GM12878 (cell line): Measurements from ENCODE around the gene P2RX7. TPM values are rescaled to one million over a fixed set of nuclear protein-coding genes. Genes with fewer than 3 reads are reported as not detected.

Experiments
- ATF7 ChIP-seq: fragments of 450-650 bp; IDR thresholded peaks from 2 replicates; pipeline ENCODE4 v1.6.1; 2016; ENCODE audit warnings: low read depth, mild to moderate bottlenecking
- BHLHE40 ChIP-seq, 2 experiments: fragments of 450-650 bp in 1 of 2; IDR thresholded peaks; 2 replicates each; pipeline ENCODE4 v1.6.1; 2011 to 2017; ENCODE audit warnings: low read depth in 2 of 2, borderline replicate concordance in 1 of 2, improper control_type of control experiment in 1 of 2, low read length in 1 of 2, mild to moderate bottlenecking in 1 of 2
- FOS ChIP-seq: IDR thresholded peaks from 3 replicates; pipeline ENCODE4 v1.6.1; 2011; ENCODE audit warnings: borderline replicate concordance; ENCODE audit not compliant: insufficient read length; ENCODE audit errors: extremely low read depth
- FOXM1 ChIP-seq: IDR thresholded peaks from 2 replicates; pipeline ENCODE4 v1.6.1; 2012; ENCODE audit warnings: low read depth, mild to moderate bottlenecking, inconsistent platforms, low read length, moderate library complexity
- GABPA ChIP-seq: IDR thresholded peaks from 2 replicates; pipeline ENCODE4 v1.6.1; 2014; ENCODE audit warnings: antibody characterized with exemption, low read depth, mild to moderate bottlenecking, inconsistent platforms
- JUNB ChIP-seq: IDR thresholded peaks from 2 replicates; pipeline ENCODE4 v1.6.1; 2016; ENCODE audit warnings: antibody characterized with exemption, mild to moderate bottlenecking
- MEF2A ChIP-seq: IDR thresholded peaks from 2 replicates; pipeline ENCODE4 v1.6.1; 2011; ENCODE audit warnings: low read depth, mild to moderate bottlenecking, low read length, moderate library complexity; ENCODE audit not compliant: insufficient read depth
- NFIC ChIP-seq: IDR thresholded peaks from 2 replicates; pipeline ENCODE4 v1.6.1; 2012; ENCODE audit warnings: low read depth, mild to moderate bottlenecking, inconsistent platforms, low read length, moderate library complexity
- NFYB ChIP-seq: IDR thresholded peaks from 2 replicates; pipeline ENCODE4 v1.6.1; 2011; ENCODE audit warnings: low read depth, mild to moderate bottlenecking, low read length, improper control_type of control experiment, moderate library complexity; ENCODE audit not compliant: insufficient read depth
- PML ChIP-seq: IDR thresholded peaks from 2 replicates; pipeline ENCODE4 v1.6.1; 2012; ENCODE audit warnings: low read length, inconsistent platforms
- RAD51 ChIP-seq: fragments of 450-650 bp; IDR thresholded peaks from 2 replicates; pipeline ENCODE4 v1.6.1; 2016; ENCODE audit warnings: moderate library complexity, mild to moderate bottlenecking, inconsistent platforms
- RB1 ChIP-seq: fragments of 450-650 bp; formaldehyde crosslinking; IDR thresholded peaks from 2 replicates; pipeline ENCODE4 v1.6.1; 2017; ENCODE audit warnings: mild to moderate bottlenecking, borderline replicate concordance
- RCOR1 ChIP-seq: conservative IDR thresholded peaks from 2 replicates; pipeline ENCODE4 v1.6.1; 2012; ENCODE audit warnings: low read depth, low read length, improper control_type of control experiment
- STAT3 ChIP-seq: IDR thresholded peaks from 2 replicates; pipeline ENCODE4 v1.6.1; 2011; ENCODE audit warnings: low read depth, low read length, improper control_type of control experiment
- ZNF274 ChIP-seq: IDR thresholded peaks from one replicate; pipeline ENCODE4 v1.8.0; 2011; ENCODE audit not compliant: insufficient read length, insufficient read depth
- polyA plus RNA-seq, 11 experiments: library from polyadenylated mRNA; depleted of rRNA in 4 of 11; unstranded in 6 of 11; stranded (reverse) in 5 of 11; fragments of >200 nt; fragmentation: Nextera tagmentation in 4 of 11; fragmentation: Illumina TruSeq in 1 of 11; extraction: Ambion mirVana in 4 of 11; extraction: Trizol in 1 of 11; gene quantifications; 1 replicate in 1 of 11; 2 replicates in 10 of 11; pipeline versions ENCODE4 v1.2.1 to v1.2.3, GENCODE V29; 2011 to 2016; ENCODE audit warnings: inconsistent platforms in 2 of 11, missing spikeins in 2 of 11, low read depth in 1 of 11
- total RNA-seq, 4 experiments: library from RNA; depleted of rRNA in 3 of 4; stranded (reverse); fragments of >200 nt in 3 of 4; fragmentation: Illumina TruSeq in 1 of 4; extraction: Trizol in 1 of 4; gene quantifications; 2 replicates each; pipeline versions ENCODE4 v1.2.1 to v1.2.3, GENCODE V29; 2013 to 2021
- TF ChIP-seq, protein P1 (sequence below): IDR thresholded peaks from 2 replicates; pipeline ENCODE4 v1.6.1; 2011; ENCODE audit warnings: low read depth, low read length, improper control_type of control experiment, borderline replicate concordance
- TF ChIP-seq, protein P2 (sequence below): fragments of 450-650 bp; IDR thresholded peaks from 2 replicates; pipeline ENCODE4 v1.6.1; 2014; ENCODE audit warnings: mild to moderate bottlenecking
- TF ChIP-seq, protein P3 (sequence below): fragments of 450-650 bp; IDR thresholded peaks from 2 replicates; pipeline ENCODE4 v1.6.1; 2016; ENCODE audit warnings: mild to moderate bottlenecking, moderate library complexity, borderline replicate concordance
- TF ChIP-seq, protein P4 (sequence below): fragments of 450-650 bp; IDR thresholded peaks from 2 replicates; pipeline ENCODE4 v1.6.1; 2017; ENCODE audit warnings: mild to moderate bottlenecking, moderate library complexity

Gene P2RX7
- total and polyA plus RNA-seq, 10 of the 15 experiments (the other 5 are each of a cell fraction or from before 2014, with no cell fraction given) = 0.74 to 2.6 (median 1.5) TPM

DNA sequence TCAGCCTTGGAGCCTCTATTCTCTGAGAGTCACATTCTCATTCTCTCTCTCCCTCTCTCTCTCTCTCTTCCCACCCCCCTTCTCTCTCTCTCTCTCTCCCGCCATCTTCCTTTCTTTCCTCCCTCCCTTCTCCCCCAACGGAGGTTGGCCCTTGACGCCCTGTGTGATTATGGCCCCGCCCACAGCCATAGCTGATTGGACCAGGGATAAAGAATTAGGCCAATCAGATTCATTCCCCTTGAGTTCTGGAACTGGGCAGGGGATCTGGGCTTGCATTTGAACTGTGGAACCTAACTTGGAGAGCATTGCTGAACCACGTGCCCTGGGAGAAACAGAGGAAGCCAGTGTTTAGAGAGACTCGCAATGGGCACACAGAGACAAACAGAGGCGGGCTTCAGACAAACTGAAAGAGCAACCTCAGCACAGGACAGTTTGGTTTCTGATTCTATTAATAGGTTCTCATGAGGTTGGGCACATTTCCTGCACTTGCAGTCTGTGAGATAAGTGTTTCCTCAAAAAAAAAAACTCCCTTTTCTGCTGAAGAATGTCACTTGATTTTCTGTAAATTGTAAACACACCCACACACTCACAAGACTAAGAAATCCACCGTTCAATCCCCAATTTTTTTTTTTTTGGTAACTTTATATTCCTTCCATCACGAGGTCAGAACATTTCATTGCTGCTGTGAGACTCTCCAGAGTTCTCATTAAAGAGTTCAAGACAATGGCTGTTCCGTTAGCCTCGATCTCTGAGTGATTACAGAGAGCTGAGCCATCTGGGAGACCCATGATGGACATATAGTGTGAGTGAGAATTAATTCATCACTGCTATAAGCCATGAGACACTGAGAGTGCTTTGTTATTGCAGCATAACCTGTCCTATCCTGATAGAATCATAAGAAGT is 3.5 kb upstream of the P2RX7 start (continued):
- TF ChIP-seq, protein P1, sequence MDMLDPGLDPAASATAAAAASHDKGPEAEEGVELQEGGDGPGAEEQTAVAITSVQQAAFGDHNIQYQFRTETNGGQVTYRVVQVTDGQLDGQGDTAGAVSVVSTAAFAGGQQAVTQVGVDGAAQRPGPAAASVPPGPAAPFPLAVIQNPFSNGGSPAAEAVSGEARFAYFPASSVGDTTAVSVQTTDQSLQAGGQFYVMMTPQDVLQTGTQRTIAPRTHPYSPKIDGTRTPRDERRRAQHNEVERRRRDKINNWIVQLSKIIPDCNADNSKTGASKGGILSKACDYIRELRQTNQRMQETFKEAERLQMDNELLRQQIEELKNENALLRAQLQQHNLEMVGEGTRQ = peak; percentile 67; the same call in 1 of the 2 replicates
- TF ChIP-seq RB1 (no peak), NFYB (peak; percentile 93), RCOR1 (no peak), BHLHE40 (IDR thresholded peaks at IDR 0.05; ENCODE audit: borderline replicate concordance in 1 of 2, low read depth in 2 of 2, low read length in 1 of 2) (peak; percentile 87 to 94), FOS (peak; percentile 35), GABPA (0 out of 2 replicates have a peak, but pooled peaks have one; percentile 30), ZNF274 (no peak), JUNB (no peak), NFIC (peak; percentile 78), FOXM1 (peak; percentile 73; the same call in 1 of the 2 replicates), MEF2A (peak; percentile 96), ATF7 (peak; percentile 85), PML (peak; percentile 64; the same call in 1 of the 2 replicates), STAT3 (peak; percentile 19; the same call in 1 of the 2 replicates), RAD51 (peak; percentile 91)
- TF ChIP-seq, protein P2, sequence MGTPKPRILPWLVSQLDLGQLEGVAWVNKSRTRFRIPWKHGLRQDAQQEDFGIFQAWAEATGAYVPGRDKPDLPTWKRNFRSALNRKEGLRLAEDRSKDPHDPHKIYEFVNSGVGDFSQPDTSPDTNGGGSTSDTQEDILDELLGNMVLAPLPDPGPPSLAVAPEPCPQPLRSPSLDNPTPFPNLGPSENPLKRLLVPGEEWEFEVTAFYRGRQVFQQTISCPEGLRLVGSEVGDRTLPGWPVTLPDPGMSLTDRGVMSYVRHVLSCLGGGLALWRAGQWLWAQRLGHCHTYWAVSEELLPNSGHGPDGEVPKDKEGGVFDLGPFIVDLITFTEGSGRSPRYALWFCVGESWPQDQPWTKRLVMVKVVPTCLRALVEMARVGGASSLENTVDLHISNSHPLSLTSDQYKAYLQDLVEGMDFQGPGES = no peak
- TF ChIP-seq, protein P3, sequence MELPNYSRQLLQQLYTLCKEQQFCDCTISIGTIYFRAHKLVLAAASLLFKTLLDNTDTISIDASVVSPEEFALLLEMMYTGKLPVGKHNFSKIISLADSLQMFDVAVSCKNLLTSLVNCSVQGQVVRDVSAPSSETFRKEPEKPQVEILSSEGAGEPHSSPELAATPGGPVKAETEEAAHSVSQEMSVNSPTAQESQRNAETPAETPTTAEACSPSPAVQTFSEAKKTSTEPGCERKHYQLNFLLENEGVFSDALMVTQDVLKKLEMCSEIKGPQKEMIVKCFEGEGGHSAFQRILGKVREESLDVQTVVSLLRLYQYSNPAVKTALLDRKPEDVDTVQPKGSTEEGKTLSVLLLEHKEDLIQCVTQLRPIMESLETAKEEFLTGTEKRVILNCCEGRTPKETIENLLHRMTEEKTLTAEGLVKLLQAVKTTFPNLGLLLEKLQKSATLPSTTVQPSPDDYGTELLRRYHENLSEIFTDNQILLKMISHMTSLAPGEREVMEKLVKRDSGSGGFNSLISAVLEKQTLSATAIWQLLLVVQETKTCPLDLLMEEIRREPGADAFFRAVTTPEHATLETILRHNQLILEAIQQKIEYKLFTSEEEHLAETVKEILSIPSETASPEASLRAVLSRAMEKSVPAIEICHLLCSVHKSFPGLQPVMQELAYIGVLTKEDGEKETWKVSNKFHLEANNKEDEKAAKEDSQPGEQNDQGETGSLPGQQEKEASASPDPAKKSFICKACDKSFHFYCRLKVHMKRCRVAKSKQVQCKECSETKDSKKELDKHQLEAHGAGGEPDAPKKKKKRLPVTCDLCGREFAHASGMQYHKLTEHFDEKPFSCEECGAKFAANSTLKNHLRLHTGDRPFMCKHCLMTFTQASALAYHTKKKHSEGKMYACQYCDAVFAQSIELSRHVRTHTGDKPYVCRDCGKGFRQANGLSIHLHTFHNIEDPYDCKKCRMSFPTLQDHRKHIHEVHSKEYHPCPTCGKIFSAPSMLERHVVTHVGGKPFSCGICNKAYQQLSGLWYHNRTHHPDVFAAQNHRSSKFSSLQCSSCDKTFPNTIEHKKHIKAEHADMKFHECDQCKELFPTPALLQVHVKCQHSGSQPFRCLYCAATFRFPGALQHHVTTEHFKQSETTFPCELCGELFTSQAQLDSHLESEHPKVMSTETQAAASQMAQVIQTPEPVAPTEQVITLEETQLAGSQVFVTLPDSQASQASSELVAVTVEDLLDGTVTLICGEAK = peak; percentile 49; the same call in 1 of the 2 replicates
- TF ChIP-seq, protein P4, sequence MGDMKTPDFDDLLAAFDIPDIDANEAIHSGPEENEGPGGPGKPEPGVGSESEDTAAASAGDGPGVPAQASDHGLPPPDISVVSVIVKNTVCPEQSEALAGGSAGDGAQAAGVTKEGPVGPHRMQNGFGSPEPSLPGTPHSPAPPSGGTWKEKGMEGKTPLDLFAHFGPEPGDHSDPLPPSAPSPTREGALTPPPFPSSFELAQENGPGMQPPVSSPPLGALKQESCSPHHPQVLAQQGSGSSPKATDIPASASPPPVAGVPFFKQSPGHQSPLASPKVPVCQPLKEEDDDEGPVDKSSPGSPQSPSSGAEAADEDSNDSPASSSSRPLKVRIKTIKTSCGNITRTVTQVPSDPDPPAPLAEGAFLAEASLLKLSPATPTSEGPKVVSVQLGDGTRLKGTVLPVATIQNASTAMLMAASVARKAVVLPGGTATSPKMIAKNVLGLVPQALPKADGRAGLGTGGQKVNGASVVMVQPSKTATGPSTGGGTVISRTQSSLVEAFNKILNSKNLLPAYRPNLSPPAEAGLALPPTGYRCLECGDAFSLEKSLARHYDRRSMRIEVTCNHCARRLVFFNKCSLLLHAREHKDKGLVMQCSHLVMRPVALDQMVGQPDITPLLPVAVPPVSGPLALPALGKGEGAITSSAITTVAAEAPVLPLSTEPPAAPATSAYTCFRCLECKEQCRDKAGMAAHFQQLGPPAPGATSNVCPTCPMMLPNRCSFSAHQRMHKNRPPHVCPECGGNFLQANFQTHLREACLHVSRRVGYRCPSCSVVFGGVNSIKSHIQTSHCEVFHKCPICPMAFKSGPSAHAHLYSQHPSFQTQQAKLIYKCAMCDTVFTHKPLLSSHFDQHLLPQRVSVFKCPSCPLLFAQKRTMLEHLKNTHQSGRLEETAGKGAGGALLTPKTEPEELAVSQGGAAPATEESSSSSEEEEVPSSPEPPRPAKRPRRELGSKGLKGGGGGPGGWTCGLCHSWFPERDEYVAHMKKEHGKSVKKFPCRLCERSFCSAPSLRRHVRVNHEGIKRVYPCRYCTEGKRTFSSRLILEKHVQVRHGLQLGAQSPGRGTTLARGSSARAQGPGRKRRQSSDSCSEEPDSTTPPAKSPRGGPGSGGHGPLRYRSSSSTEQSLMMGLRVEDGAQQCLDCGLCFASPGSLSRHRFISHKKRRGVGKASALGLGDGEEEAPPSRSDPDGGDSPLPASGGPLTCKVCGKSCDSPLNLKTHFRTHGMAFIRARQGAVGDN = peak; percentile 93
